Keratinocyte (primary cell): ENCODE measurements around the gene PPP1R36. TPM values are rescaled to one million over a fixed set of nuclear protein-coding genes. Genes with fewer than 3 reads are reported as not detected.

Source experiments
- DNase-seq: peaks from one replicate; pipeline ENCODE4 v3.0.0-alpha.2; 2011; ENCODE audit warnings: low read depth, missing footprints, low spot score
- FAIRE-seq: peaks from 2 replicates; lab custom pipeline; 2011; peaks lifted over from hg19 to GRCh38; lab: Jason Lieb, UNC
- H2AFZ ChIP-seq: 2 replicates; pipeline ENCODE4 v1.6.0; 2012; ENCODE audit warnings: low read length, control low read depth, inconsistent platforms; ENCODE audit not compliant: control insufficient read depth
- H3K27ac ChIP-seq: 2 replicates; pipeline ENCODE4 v1.5.1; 2011; ENCODE audit warnings: low read length; ENCODE audit not compliant: control insufficient read depth, insufficient read depth
- H3K27me3 ChIP-seq: 3 replicates; pipeline ENCODE4 v1.6.0; 2011; ENCODE audit warnings: low read length; ENCODE audit not compliant: control insufficient read depth, insufficient read depth; ENCODE audit errors: extremely low read depth
- H3K36me3 ChIP-seq, 2 experiments: 2 replicates in 1 of 2; 3 replicates in 1 of 2; pipeline ENCODE4 v1.5.1; 2011; ENCODE audit warnings: low read length in 2 of 2, mild to moderate bottlenecking in 1 of 2; ENCODE audit not compliant: control insufficient read depth in 2 of 2, insufficient read depth in 2 of 2; ENCODE audit errors: extremely low read depth in 1 of 2
- H3K4me1 ChIP-seq: 3 replicates; pipeline ENCODE4 v1.5.1; 2011; ENCODE audit warnings: low read length; ENCODE audit not compliant: control insufficient read depth, insufficient read depth; ENCODE audit errors: extremely low read depth
- H3K4me2 ChIP-seq: 3 replicates; pipeline ENCODE4 v1.6.0; 2011; ENCODE audit warnings: low read depth, low read length; ENCODE audit not compliant: control insufficient read depth, insufficient read depth; ENCODE audit errors: extremely low read depth
- H3K4me3 ChIP-seq, 3 experiments: fragments of 200-600 bp in 1 of 3; sonication (generic) in 1 of 3; 2 replicates in 2 of 3; 3 replicates in 1 of 3; pipeline ENCODE4 v1.5.1; 2011 to 2016; ENCODE audit warnings: low read length in 3 of 3, mild to moderate bottlenecking in 3 of 3, control low read depth in 2 of 3, inconsistent platforms in 1 of 3, low read depth in 1 of 3, mixed read lengths in 1 of 3, mixed run types in 1 of 3, moderate library complexity in 1 of 3; ENCODE audit not compliant: control insufficient read depth in 2 of 3, insufficient read depth in 2 of 3; ENCODE audit errors: extremely low read depth in 1 of 3
- H3K79me2 ChIP-seq: 2 replicates; pipeline ENCODE4 v1.6.0; 2012; ENCODE audit warnings: low read length; ENCODE audit not compliant: control insufficient read depth, insufficient read depth
- H3K9ac ChIP-seq: 3 replicates; pipeline ENCODE4 v1.6.0; 2011; ENCODE audit warnings: low read length; ENCODE audit not compliant: control insufficient read depth, insufficient read depth; ENCODE audit errors: extremely low read depth
- H3K9me1 ChIP-seq: 3 replicates; pipeline ENCODE4 v1.6.0; 2011; ENCODE audit warnings: low read length; ENCODE audit not compliant: control insufficient read depth, insufficient read depth; ENCODE audit errors: extremely low read depth
- H3K9me3 ChIP-seq: 2 replicates; pipeline ENCODE4 v1.5.1; 2012; ENCODE audit warnings: low read depth, low read length; ENCODE audit not compliant: control insufficient read depth
- H4K20me1 ChIP-seq: 3 replicates; pipeline ENCODE4 v1.6.0; 2011; ENCODE audit warnings: low read length; ENCODE audit not compliant: control insufficient read depth, insufficient read depth; ENCODE audit errors: extremely low read depth
- EZH2 ChIP-seq: IDR thresholded peaks from one replicate; pipeline ENCODE4 v1.6.1; 2012; ENCODE audit warnings: inconsistent platforms, mild to moderate bottlenecking, low read length, moderate library complexity
- dilution Hi-C: fragments of 300-500 bp; cut with MboI; formaldehyde crosslinking; loops from one replicate; pipeline ENCODE4 v1.7.0; 2020; ENCODE audit warnings: low sequenced_read_pairs; ENCODE audit not compliant: extremely low pct_ligation_motif_present
- polyA plus RNA-seq, 5 experiments: library from polyadenylated mRNA; depleted of rRNA in 3 of 5; stranded (reverse) in 3 of 5; stranded (forward) in 1 of 5; unstranded in 1 of 5; fragments of >200 nt; gene quantifications; 1 replicate in 1 of 5; 2 replicates in 3 of 5; 3 replicates in 1 of 5; pipeline versions ENCODE4 v1.2.1 to v1.2.3, GENCODE V29; 2011 to 2012; ENCODE audit warnings: missing spikeins in 2 of 5, low read depth in 1 of 5, low replicate concordance in 1 of 5
- TF ChIP-seq, protein P1 (sequence below), 3 experiments: IDR thresholded peaks in 1 of 3; conservative IDR thresholded peaks in 1 of 3; optimal IDR thresholded peaks in 1 of 3; 2 replicates in 2 of 3; 3 replicates in 1 of 3; pipeline versions ENCODE3 to v1.5.1; 2011; ENCODE audit warnings: low read length in 3 of 3, mild to moderate bottlenecking in 3 of 3, moderate library complexity in 2 of 3, control low read depth in 1 of 3, inconsistent platforms in 1 of 3; ENCODE audit not compliant: insufficient read depth in 2 of 3; ENCODE audit errors: extremely low read depth in 1 of 3

The PPP1R36 gene
- polyA plus RNA-seq, 1 donor (not counting 4 experiments of a cell fraction or from before 2014, with no cell fraction given) = 0.81 TPM

DNA sequence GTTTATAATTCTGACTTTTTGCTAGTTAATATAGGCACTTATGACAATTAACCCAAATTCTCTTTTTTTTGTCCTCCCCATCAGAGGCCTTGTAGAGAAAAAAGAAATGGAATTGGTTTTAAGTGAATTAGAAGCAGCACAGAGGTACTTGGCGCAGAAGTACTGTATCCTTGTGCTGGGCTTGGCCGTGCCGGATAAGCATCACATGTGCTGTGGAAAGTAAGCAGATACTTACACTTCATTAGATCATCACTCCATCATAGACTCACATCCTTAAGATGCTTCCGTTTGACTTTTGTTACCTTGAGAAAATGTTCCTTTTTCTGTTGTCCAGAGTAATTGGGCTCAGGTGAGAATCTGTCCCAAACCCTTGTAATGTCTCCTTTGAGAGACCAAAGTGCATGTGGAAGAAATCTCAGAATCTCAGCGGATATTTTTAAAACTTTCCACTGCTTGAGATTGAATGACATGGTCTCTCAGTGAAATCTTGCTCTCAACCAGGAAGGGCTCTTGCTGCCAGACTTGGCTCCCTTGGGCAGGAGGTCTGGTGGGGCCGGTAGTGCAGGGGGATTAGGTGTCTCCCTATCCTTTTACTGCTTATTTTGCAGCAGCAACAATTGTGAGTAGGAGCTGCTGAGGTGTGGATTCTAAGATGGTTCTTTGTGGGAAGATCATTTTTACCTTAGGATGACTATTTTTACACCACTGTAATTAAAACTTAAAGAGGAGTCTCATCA is 24.8 kb downstream of the PPP1R36 start:
- no peaks in the 10 kb centered on the region for H3K27me3 ChIP-seq
- DNase-seq (no peak), FAIRE-seq (no peak)
- TF ChIP-seq EZH2 = no peak
- TF ChIP-seq, protein P1, sequence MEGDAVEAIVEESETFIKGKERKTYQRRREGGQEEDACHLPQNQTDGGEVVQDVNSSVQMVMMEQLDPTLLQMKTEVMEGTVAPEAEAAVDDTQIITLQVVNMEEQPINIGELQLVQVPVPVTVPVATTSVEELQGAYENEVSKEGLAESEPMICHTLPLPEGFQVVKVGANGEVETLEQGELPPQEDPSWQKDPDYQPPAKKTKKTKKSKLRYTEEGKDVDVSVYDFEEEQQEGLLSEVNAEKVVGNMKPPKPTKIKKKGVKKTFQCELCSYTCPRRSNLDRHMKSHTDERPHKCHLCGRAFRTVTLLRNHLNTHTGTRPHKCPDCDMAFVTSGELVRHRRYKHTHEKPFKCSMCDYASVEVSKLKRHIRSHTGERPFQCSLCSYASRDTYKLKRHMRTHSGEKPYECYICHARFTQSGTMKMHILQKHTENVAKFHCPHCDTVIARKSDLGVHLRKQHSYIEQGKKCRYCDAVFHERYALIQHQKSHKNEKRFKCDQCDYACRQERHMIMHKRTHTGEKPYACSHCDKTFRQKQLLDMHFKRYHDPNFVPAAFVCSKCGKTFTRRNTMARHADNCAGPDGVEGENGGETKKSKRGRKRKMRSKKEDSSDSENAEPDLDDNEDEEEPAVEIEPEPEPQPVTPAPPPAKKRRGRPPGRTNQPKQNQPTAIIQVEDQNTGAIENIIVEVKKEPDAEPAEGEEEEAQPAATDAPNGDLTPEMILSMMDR (optimal IDR thresholded peaks at IDR 0.05 in 1 of 3, IDR thresholded peaks at IDR 0.05 in 1 of 3, conservative IDR thresholded peaks at IDR 0.05 in 1 of 3; ENCODE audit: extremely low read depth in 1 of 3, insufficient read depth in 2 of 3, low read length in 3 of 3) = no peak
- dilution Hi-C loops = no loop called here
- H4K20me1 ChIP-seq = no peaks in the 10 kb centered on the region
- H3K27ac ChIP-seq = no peak overlapping the region
- no peaks in the 10 kb centered on the region for H3K9me3 ChIP-seq
- no peaks in the 10 kb centered on the region for H3K9me1 ChIP-seq
- H3K4me3 ChIP-seq = no peak overlapping the region
- H3K9ac ChIP-seq = no peak overlapping the region
- H3K79me2 ChIP-seq = no peaks in the 10 kb centered on the region
- no peak overlapping the region for H3K4me2 ChIP-seq
- peaks cover 1% of the 10 kb centered on the region for H3K4me1 ChIP-seq
- no peaks in the 10 kb centered on the region for H3K36me3 ChIP-seq
- H2AFZ ChIP-seq = no peak overlapping the region

DNA sequence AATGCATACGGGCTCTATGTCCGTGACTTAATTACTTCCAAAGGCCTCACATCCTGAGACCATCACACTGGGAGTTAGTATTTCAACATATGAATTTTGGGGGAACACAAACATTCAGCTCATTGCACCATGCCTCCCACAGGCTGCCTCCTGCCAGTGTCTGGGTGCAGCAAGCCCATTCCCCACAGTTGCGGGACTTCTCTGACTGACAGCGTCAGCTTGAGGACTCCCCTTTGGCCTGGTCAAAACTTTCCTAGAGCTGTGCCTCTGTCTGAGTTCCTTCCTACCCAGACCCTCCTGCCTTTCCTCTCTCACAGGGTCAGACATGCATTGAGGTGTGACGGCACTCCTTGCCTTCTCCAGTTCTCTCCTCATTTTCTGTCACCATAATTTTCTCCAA is 27.4 kb downstream of the PPP1R36 start:
- dilution Hi-C loops = no loop called here
- Histone ChIP-seq H3K9me1 (no peaks in the 10 kb centered on the region), H3K4me2 (no peak overlapping the region), H3K36me3 (no peaks in the 10 kb centered on the region), H3K9me3 (no peaks in the 10 kb centered on the region), H2AFZ (no peak overlapping the region), H3K4me3 (no peak overlapping the region), H3K4me1 (no peaks in the 10 kb centered on the region), H4K20me1 (no peaks in the 10 kb centered on the region), H3K9ac (no peak overlapping the region), H3K27ac (no peak overlapping the region), H3K27me3 (no peaks in the 10 kb centered on the region), H3K79me2 (no peaks in the 10 kb centered on the region)
- TF ChIP-seq, protein P1 (optimal IDR thresholded peaks at IDR 0.05 in 1 of 3, IDR thresholded peaks at IDR 0.05 in 1 of 3, conservative IDR thresholded peaks at IDR 0.05 in 1 of 3; ENCODE audit: extremely low read depth in 1 of 3, insufficient read depth in 2 of 3, low read length in 3 of 3) = no peak
- TF ChIP-seq EZH2 = no peak
- DNase-seq = no peak
- FAIRE-seq = peak; percentile 44
